WTC11 (cell line): ENCODE data around the gene YARS2.

ENCODE experiments used
- ATF1 ChIP-seq: sonication (generic); formaldehyde crosslinking; IDR thresholded peaks from 2 replicates; pipeline ENCODE4 v1.8.1; 2023; ENCODE audit warnings: mild to moderate bottlenecking, moderate library complexity, missing genetic modification reagents
- CREB1 ChIP-seq: sonication (generic); formaldehyde crosslinking; IDR thresholded peaks from 2 replicates; pipeline ENCODE4 v1.8.0; 2023; ENCODE audit warnings: mild to moderate bottlenecking, missing genetic modification reagents
- CTCF ChIP-seq: fragments of 200-600 bp; IDR thresholded peaks from 2 replicates; pipeline ENCODE4 v1.8.0; 2022; ENCODE audit warnings: antibody characterized with exemption
- KAT7 ChIP-seq: sonication (generic); formaldehyde crosslinking; IDR thresholded peaks from 2 replicates; pipeline ENCODE4 v1.8.1; 2023; ENCODE audit warnings: missing genetic modification reagents, mild to moderate bottlenecking, borderline replicate concordance
- NFYB ChIP-seq: sonication (generic); formaldehyde crosslinking; conservative IDR thresholded peaks from 2 replicates; pipeline ENCODE4 v1.8.0; 2022; ENCODE audit warnings: low read depth, missing genetic modification reagents
- PRDM15 ChIP-seq: sonication (generic); formaldehyde crosslinking; IDR thresholded peaks from 2 replicates; pipeline ENCODE4 v1.8.0; 2022; ENCODE audit warnings: missing genetic modification reagents
- SP1 ChIP-seq: sonication (generic); formaldehyde crosslinking; conservative IDR thresholded peaks from 2 replicates; pipeline ENCODE4 v1.8.1; 2022; ENCODE audit warnings: missing genetic modification reagents
- TF ChIP-seq, protein P1 (sequence below): sonication (generic); formaldehyde crosslinking; IDR thresholded peaks from 2 replicates; pipeline ENCODE4 v1.8.0; 2022; ENCODE audit warnings: mild to moderate bottlenecking, missing genetic modification reagents

DNA sequence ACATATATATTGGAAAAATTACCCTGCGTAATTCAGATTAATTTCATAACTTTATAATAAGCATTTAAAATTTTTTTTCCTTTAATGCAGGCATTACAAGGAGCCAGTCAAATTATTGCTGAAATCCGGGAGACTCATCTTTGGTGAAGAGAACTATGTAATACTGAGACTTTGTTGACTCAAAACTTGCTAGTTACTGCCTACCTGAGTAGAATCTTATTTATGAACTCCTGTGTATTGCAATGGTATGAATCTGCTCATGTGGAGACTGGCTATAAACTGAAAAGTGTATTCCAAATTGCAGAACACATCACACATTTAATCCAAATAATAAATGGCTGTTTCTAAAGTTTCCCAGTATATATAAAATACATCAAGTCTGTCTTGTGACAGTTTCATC is 12.4 kb downstream of the YARS2 start:
- TF ChIP-seq NFYB (CRISPR knock-in tag), result no peak
- no peak for TF ChIP-seq PRDM15 (CRISPR knock-in tag)
- TF ChIP-seq CTCF, result no peak
- no peak for TF ChIP-seq KAT7 (CRISPR knock-in tag)
- no peak for TF ChIP-seq SP1 (CRISPR knock-in tag)
- TF ChIP-seq, protein P1, sequence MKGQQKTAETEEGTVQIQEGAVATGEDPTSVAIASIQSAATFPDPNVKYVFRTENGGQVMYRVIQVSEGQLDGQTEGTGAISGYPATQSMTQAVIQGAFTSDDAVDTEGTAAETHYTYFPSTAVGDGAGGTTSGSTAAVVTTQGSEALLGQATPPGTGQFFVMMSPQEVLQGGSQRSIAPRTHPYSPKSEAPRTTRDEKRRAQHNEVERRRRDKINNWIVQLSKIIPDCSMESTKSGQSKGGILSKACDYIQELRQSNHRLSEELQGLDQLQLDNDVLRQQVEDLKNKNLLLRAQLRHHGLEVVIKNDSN (CRISPR knock-in tag), result no peak
- TF ChIP-seq ATF1, result no peak
- TF ChIP-seq CREB1 (CRISPR knock-in tag), result no peak
